AG10803 (cell line): ENCODE measurements around the gene ACOT9.
"Not testable (repeated sequence)": the region's sequence is repeated elsewhere in the genome, so short reads cannot be mapped to it uniquely, and the experiment has no call there.

Experiments used
- DNase-seq: peaks from one replicate; pipeline ENCODE4 v3.0.0; 2010; ENCODE audit warnings: low read depth
- H3K4me3 ChIP-seq: 2 replicates; pipeline ENCODE4 v1.5.1; 2011; ENCODE audit warnings: mild to moderate bottlenecking, low read length, control low read depth
- TF ChIP-seq, protein P1 (sequence below): conservative IDR thresholded peaks from 2 replicates; pipeline ENCODE4 v1.5.1; 2011; ENCODE audit warnings: mild to moderate bottlenecking, low read length, control low read depth, inconsistent platforms

The ACOT9 gene

DNA sequence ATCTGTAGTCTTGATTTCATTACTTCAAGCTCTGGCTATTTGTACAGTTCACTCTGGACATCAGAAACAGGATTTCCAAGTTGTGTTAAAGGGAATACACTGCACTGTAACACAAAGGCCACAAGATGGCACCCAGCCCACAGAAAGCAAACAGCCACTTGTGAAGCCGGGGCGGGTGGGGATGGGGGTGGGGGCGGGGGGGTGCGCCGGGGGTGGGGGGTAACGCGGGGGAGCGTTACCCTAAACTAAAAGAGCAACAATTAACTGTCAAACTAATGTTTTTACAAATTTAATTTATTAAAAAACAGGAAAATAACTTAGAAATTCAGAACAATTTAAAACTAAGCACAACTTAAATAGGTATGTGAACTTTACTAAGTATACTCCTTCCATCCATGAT is 48.5 kb downstream of the ACOT9 start:
- DNase-seq: peak; percentile 52
- no peak overlapping the region for H3K4me3 ChIP-seq
- TF ChIP-seq, protein P1, sequence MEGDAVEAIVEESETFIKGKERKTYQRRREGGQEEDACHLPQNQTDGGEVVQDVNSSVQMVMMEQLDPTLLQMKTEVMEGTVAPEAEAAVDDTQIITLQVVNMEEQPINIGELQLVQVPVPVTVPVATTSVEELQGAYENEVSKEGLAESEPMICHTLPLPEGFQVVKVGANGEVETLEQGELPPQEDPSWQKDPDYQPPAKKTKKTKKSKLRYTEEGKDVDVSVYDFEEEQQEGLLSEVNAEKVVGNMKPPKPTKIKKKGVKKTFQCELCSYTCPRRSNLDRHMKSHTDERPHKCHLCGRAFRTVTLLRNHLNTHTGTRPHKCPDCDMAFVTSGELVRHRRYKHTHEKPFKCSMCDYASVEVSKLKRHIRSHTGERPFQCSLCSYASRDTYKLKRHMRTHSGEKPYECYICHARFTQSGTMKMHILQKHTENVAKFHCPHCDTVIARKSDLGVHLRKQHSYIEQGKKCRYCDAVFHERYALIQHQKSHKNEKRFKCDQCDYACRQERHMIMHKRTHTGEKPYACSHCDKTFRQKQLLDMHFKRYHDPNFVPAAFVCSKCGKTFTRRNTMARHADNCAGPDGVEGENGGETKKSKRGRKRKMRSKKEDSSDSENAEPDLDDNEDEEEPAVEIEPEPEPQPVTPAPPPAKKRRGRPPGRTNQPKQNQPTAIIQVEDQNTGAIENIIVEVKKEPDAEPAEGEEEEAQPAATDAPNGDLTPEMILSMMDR: peak; percentile 60

DNA sequence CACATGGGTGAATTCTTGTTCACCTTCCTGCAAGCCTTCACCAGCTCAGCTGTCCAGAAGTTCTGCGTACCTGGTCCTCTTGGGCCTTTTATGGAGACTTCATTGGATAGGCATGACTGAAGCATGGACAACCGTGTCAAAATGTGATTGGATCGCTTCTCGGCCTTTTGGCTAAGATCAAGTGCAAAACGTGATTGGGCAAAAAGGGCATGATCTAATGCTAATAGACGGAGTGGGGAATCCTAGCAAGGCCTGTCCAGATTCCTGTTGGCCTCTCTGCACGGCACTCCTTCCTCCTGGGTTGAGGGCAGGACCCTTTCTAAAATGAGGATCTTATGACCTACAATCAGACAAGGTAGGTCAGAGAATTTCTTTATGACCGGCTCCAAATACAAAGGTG is 50.9 kb downstream of the ACOT9 start:
- no peak overlapping the region for H3K4me3 ChIP-seq
- no peak for DNase-seq
- TF ChIP-seq, protein P1: no peak

DNA sequence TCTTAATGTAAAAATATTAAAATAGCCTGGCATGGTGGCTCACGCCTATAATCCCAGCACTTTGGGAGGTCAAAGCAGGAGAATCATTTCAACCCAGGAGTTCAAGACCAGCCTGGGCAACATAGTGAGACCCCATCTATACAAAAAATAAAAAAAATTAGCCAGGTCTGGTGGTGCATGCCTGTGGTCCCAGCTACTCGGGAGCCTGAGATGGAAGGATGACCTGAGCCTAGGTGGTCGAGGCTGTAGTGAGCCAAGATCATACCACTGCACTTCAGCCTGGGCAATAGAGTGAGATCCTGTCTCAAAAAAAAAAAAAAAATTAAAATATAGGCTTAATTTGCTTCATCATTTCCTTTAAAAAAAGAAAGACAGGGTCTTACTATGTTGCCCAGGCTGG is 66.6 kb downstream of the ACOT9 start:
- DNase-seq, H3K4me3 ChIP-seq: not testable (repeated sequence)

DNA sequence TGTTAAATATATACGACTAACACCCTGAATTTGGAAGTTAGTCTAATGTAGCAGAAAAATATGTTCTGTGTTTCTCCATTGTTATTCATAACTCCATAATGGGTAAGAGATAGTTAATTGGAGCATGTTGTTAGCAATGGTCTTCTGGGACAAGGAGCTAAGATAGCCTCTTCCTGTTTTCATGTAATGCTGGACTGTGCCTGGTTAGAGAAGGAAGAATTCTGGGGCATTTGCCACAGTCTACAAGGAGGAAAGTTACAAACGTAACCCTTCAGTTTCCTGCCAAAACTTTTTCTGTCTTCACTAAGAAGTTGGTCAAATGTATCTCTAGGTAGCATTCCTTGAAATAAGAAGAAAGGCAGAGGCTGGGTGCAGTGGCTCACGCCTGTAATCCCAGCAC is 70.0 kb downstream of the ACOT9 start:
- TF ChIP-seq, protein P1: no peak
- H3K4me3 ChIP-seq: no peak overlapping the region
- no peak for DNase-seq

DNA sequence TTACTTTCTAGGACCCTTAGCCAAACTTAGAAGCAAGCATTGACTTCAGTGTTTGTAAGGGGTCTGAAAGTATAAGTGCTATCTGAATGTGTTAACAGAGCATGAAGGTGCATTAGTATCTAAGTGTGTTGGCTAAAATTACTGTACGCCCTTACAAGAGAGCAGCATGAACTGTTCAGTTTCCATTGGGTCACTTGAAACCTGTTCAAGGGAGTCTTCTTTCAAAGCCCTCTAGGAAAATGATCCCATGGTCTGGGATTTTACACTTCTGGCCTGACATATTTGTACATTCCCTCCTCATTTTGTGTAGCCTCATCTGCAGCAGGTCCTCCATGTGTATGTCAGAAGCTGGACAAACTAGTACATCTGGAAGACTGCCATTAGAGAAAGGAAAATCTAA is 72.5 kb downstream of the ACOT9 start:
- no peak overlapping the region for H3K4me3 ChIP-seq
- DNase-seq: no peak
- TF ChIP-seq, protein P1: no peak

DNA sequence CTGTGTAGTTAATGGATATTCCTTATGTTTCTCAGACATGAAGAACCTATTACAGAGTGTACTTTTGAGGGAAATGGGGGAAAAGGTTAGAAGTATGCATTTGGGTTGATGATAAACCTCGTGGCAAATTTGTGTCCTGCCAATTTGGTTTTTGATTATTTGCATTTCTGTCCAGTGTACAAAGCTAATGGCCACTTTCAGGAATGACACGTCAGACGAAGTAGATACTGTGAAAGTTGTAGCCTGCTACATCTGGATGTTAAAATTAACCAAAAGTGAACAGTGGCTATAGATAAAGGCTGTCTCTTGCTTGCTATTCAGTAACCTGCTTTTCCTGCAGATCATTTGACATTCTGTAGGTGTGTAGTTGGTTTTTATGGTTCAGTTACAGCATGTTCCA is 74.7 kb downstream of the ACOT9 start:
- TF ChIP-seq, protein P1: no peak
- no peak for DNase-seq
- peak overlapping the region; percentile 75 for H3K4me3 ChIP-seq

DNA sequence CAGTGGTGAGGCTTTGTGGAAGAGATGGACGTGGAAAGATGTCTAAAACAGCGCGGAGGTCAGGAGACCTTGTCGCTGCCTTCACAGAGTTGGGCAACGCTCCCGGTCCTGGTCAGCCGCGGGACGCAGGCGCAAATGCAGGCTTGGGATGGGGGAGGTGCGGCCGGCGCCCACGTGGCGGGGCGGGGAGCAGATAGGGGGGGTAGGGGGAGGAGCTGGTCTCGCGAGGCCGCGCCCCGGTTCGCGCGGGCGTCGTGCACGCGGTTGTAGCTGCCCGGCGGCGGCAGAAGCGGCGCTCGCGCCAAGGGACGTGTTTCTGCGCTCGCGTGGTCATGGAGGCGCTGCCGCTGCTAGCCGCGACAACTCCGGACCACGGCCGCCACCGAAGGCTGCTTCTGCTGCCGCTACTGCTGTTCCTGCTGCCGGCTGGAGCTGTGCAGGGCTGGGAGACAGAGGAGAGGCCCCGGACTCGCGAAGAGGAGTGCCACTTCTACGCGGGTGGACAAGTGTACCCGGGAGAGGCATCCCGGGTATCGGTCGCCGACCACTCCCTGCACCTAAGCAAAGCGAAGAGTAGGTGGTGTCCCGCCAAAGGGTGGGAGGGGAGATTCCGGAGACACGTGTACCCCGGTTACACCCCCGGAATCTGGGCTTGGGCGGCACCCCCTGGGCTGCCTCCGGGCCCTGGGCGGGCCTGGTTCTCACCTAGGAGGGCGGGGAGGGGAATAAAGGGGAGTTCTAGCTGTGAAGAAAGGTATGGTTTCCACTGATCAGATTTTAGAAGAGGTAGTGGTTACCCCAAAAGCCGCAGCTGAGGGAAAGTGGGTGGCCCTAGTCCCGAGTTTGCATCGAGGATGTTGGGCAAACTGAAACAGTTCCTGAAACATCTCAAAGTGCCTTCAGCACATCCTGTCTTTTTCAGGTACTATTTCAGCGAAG is 75.6 kb downstream of the ACOT9 start, which contains the start of gene PRDX4:
PRDX4 (plus strand) TSS at position 255 of the 939 bp plus-strand sequence; CDS start at position 333, 78 bp downstream.
- H3K4me3 ChIP-seq: peak within 1 kb of the TSS; percentile 75
- TF ChIP-seq, protein P1: no peak
- peak; percentile 85 for DNase-seq
